Gastrocnemius medialis (tissue), 4 donors: ENCODE data around the gene COL24A1. TPM values are rescaled to one million over a fixed set of nuclear protein-coding genes. Genes with fewer than 3 reads are reported as not detected.
"Not testable (repeated sequence)": the region's sequence is repeated elsewhere in the genome, so short reads cannot be mapped to it uniquely, and the experiment has no call there.

Source experiments
- ATAC-seq, 2 donors: fragments of 150-250 bp; one replicate each; pipeline ENCODE4 v1.9.1; 2016
- DNase-seq, 2 donors: peaks; one replicate each; pipeline ENCODE4 v3.0.0-alpha.2; 2019
- H3K27ac ChIP-seq, 4 donors: fragments of 200-600 bp; sonication (generic); 1 replicate in 1 of 4; 2 replicates in 3 of 4; pipeline ENCODE4 v1.5.1; 2016 to 2018; ENCODE audit warnings: mild to moderate bottlenecking in 2 of 4, moderate library complexity in 1 of 4
- H3K27me3 ChIP-seq, 3 donors: fragments of 200-600 bp; sonication (generic) in 2 of 3; 1 replicate in 1 of 3; 2 replicates in 2 of 3; pipeline versions ENCODE4 v1.5.1 to v1.6.0; 2016 to 2019; ENCODE audit warnings: mild to moderate bottlenecking in 1 of 3, moderate library complexity in 1 of 3
- H3K36me3 ChIP-seq, 2 donors: fragments of 200-600 bp; sonication (generic) in 1 of 2; one replicate each; pipeline ENCODE4 v1.5.1; 2017 to 2018
- H3K4me1 ChIP-seq, 2 donors: fragments of 200-600 bp; sonication (generic) in 1 of 2; one replicate each; pipeline ENCODE4 v1.5.1; 2016 to 2017; ENCODE audit warnings: mild to moderate bottlenecking in 2 of 2
- H3K4me3 ChIP-seq, 4 donors: fragments of 200-600 bp; sonication (generic) in 3 of 4; 1 replicate in 1 of 4; 2 replicates in 3 of 4; pipeline ENCODE4 v1.5.1; 2016 to 2019; ENCODE audit warnings: mild to moderate bottlenecking in 2 of 4
- H3K9me3 ChIP-seq, 3 donors: fragments of 200-600 bp; sonication (generic) in 2 of 3; 1 replicate in 1 of 3; 2 replicates in 2 of 3; pipeline ENCODE4 v1.5.1; 2016 to 2019
- POLR2A ChIP-seq, 2 donors: fragments of 450-650 bp; IDR thresholded peaks; one replicate each; pipeline ENCODE4 v1.6.1; 2017; ENCODE audit warnings: antibody characterized with exemption in 2 of 2, mild to moderate bottlenecking in 2 of 2, moderate library complexity in 2 of 2
- in situ Hi-C, 4 donors: fragments of 200-750 bp; cut with MboI; loops; one replicate each; pipeline versions ENCODE4 v1.15.0 to v1.8.0; 2017; ENCODE audit warnings: low sequenced_read_pairs in 4 of 4
- intact Hi-C: fragments of 100-400 bp; cut with DNase I; formaldehyde crosslinking; loops from one replicate; pipeline ENCODE4 v1.15.1; 2023; ENCODE audit warnings: low total_unique reads
- total RNA-seq, 4 donors: library from RNA; depleted of rRNA; stranded (reverse); fragments of >200 nt; gene quantifications; one replicate each; pipeline versions ENCODE4 v1.1.0 to v1.2.3, GENCODE V29; 2016
- TF ChIP-seq, protein P1 (sequence below), 5 experiments: fragments of 450-650 bp in 3 of 5; fragments of 200-600 bp in 2 of 5; sonication (generic) in 2 of 5; IDR thresholded peaks in 4 of 5; conservative IDR thresholded peaks in 1 of 5; 1 replicate in 4 of 5; 2 replicates in 1 of 5; pipeline ENCODE4 v1.5.1; 2016 to 2019; ENCODE audit warnings: antibody characterized with exemption in 5 of 5, mild to moderate bottlenecking in 3 of 5, moderate library complexity in 3 of 5

COL24A1 gene
- total RNA-seq, 4 donors from 2014 or later: 0.09 to 0.36 TPM; not detected in 2

DNA sequence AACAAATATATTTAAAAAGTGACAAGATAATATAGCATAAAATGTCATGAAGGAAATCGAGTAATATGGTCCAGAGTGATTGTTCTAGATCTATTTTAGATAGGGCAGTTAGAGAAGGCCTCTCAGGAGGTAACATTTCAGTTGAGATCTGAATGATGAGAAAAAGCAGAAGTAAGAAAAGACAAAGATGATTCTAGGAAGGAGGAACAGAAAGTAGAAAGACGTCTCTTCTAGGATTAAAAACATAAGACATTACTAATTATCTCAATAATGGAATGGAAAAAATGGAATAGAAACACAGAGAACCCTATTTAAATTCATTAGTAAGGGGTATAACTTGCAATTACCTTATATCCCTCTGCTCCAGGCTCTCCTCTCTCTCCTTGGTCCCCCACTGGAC lies 318.3 kb downstream of the COL24A1 start:
- intact Hi-C loops: no loop called here
- in situ Hi-C loops: no loop called here
- Histone ChIP-seq H3K4me3 (no peak overlapping the region), H3K9me3 (no peaks in the 10 kb centered on the region), H3K36me3 (no peaks in the 10 kb centered on the region), H3K4me1 (no peaks in the 10 kb centered on the region), H3K27ac (no peak overlapping the region), H3K27me3 (no peaks in the 10 kb centered on the region)
- DNase-seq (no peak), ATAC-seq (no peak)
- no peak for TF ChIP-seq POLR2A (IDR thresholded peaks at IDR 0.05)
- TF ChIP-seq, protein P1, sequence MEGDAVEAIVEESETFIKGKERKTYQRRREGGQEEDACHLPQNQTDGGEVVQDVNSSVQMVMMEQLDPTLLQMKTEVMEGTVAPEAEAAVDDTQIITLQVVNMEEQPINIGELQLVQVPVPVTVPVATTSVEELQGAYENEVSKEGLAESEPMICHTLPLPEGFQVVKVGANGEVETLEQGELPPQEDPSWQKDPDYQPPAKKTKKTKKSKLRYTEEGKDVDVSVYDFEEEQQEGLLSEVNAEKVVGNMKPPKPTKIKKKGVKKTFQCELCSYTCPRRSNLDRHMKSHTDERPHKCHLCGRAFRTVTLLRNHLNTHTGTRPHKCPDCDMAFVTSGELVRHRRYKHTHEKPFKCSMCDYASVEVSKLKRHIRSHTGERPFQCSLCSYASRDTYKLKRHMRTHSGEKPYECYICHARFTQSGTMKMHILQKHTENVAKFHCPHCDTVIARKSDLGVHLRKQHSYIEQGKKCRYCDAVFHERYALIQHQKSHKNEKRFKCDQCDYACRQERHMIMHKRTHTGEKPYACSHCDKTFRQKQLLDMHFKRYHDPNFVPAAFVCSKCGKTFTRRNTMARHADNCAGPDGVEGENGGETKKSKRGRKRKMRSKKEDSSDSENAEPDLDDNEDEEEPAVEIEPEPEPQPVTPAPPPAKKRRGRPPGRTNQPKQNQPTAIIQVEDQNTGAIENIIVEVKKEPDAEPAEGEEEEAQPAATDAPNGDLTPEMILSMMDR (IDR thresholded peaks at IDR 0.05 in 4 of 5, conservative IDR thresholded peaks at IDR 0.05 in 1 of 5): no peak

DNA sequence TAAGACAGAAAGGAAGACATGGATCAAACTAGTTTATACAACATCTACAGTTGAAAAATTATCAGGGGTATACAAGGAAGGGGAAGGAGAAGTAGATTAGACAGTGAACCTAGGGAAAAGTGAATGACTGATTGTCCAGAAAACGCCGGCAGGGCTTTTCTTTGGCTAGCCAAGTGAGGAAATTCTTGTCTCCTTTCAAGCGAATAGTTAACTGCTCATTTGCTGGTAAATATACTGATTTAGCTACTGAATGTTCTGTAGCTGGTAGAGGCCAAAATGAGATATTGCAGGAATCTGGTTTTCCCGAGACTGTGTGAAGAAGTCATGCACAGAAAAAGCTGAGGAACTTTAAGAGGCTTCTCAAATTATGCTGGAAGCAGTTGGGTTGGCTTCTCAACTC lies 319.8 kb downstream of the COL24A1 start:
- Histone ChIP-seq H3K4me1 (no peaks in the 10 kb centered on the region), H3K36me3 (no peaks in the 10 kb centered on the region), H3K27ac (no peak overlapping the region), H3K4me3 (no peak overlapping the region), H3K27me3 (no peaks in the 10 kb centered on the region), H3K9me3 (no peaks in the 10 kb centered on the region)
- no peak for DNase-seq
- in situ Hi-C loops: no loop called here
- no peak for ATAC-seq
- intact Hi-C loops: no loop called here
- TF ChIP-seq, protein P1 (IDR thresholded peaks at IDR 0.05 in 4 of 5, conservative IDR thresholded peaks at IDR 0.05 in 1 of 5): no peak
- TF ChIP-seq POLR2A (IDR thresholded peaks at IDR 0.05): no peak

DNA sequence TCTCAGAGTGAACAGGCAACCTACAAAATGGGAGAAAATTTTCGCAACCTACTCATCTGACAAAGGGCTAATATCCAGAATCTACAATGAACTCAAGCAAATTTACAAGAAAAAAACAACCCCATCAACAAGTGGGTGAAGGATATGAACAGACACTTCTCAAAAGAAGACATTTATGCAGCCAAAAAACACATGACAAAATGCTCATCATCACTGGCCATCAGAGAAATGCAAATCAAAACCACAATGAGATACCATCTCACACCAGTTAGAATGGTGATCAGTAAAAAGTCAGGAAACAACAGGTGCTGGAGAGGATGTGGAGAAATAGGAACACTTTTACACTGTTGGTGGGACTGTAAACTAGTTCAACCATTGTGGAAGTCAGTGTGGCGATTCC lies 323.4 kb downstream of the COL24A1 start:
- H3K27ac ChIP-seq, DNase-seq, intact Hi-C loops, H3K36me3 ChIP-seq, H3K27me3 ChIP-seq, H3K4me3 ChIP-seq, H3K9me3 ChIP-seq, H3K4me1 ChIP-seq, in situ Hi-C loops, ATAC-seq: not testable (repeated sequence)

DNA sequence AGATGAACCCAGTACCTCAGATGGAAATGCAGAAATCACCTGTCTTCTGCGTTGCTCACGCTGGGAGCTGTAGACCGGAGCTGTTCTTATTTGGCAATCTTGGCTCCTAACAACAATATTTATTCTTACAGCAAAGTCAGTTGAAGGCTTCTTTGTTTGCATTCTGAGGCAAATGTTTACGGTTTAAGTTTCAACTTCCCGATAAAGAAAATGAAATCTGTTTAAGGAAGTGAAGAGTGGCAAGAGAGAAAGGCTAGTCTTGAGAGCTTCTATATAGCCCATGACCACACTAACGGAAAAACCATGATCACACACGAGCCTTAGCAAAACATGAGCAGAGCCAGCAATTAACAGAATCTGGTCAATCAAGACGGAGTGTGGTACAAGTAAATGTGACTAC lies 325.7 kb downstream of the COL24A1 start:
- H3K4me3 ChIP-seq: no peak overlapping the region
- H3K9me3 ChIP-seq: no peaks in the 10 kb centered on the region
- DNase-seq (no peak), ATAC-seq (no peak)
- H3K27me3 ChIP-seq: no peaks in the 10 kb centered on the region
- H3K4me1 ChIP-seq: no peaks in the 10 kb centered on the region
- H3K27ac ChIP-seq: no peak overlapping the region
- in situ Hi-C loops: no loop called here
- intact Hi-C loops: no loop called here
- TF ChIP-seq, protein P1 (IDR thresholded peaks at IDR 0.05 in 4 of 5, conservative IDR thresholded peaks at IDR 0.05 in 1 of 5): no peak
- TF ChIP-seq POLR2A (IDR thresholded peaks at IDR 0.05): no peak
- no peaks in the 10 kb centered on the region for H3K36me3 ChIP-seq

GRCh38 chr1:85824066-85824840 lies 332.3 kb downstream of the COL24A1 start:
- H3K36me3 ChIP-seq: no peaks in the 10 kb centered on the region
- H3K9me3 ChIP-seq: no peaks in the 10 kb centered on the region
- no peaks in the 10 kb centered on the region for H3K27me3 ChIP-seq
- no peak overlapping the region for H3K27ac ChIP-seq
- DNase-seq (no peak), ATAC-seq (no peak)
- no peak for TF ChIP-seq POLR2A (IDR thresholded peaks at IDR 0.05)
- TF ChIP-seq, protein P1 (IDR thresholded peaks at IDR 0.05 in 4 of 5, conservative IDR thresholded peaks at IDR 0.05 in 1 of 5): no peak
- in situ Hi-C loops (no loop called here), intact Hi-C loops (no loop called here)
- H3K4me1 ChIP-seq: no peaks in the 10 kb centered on the region
- no peak overlapping the region for H3K4me3 ChIP-seq
